CD4-positive, CD25-positive, alpha-beta regulatory T cell (primary cell): Measurements from ENCODE around the gene DSTN. TPM values are rescaled to one million over a fixed set of nuclear protein-coding genes. Genes with fewer than 3 reads are reported as not detected.

ENCODE experiments used
- ATAC-seq, 2 donors: fragments of 150-1000 bp; cut with Tn5 transposase; one replicate each; pipeline ENCODE4 v1.10.0; 2021; ENCODE audit warnings: low read depth in 2 of 2, moderate number of reproducible peaks in 2 of 2, moderate library complexity in 1 of 2
- DNase-seq, 3 donors: peaks; one replicate each; pipeline versions ENCODE4 v3.0.0 to v3.0.0-alpha.2; 2012 to 2022; ENCODE audit warnings: mixed read lengths in 1 of 3
- H3K27ac ChIP-seq: one replicate; pipeline ENCODE4 v1.7.0; 2013; ENCODE audit warnings: mild to moderate bottlenecking, low read length; ENCODE audit not compliant: insufficient read depth, poor library complexity, severe bottlenecking
- H3K27me3 ChIP-seq: one replicate; pipeline ENCODE4 v1.7.0; 2013; ENCODE audit warnings: low read length; ENCODE audit not compliant: control insufficient read depth, insufficient read depth
- H3K36me3 ChIP-seq: one replicate; pipeline ENCODE4 v1.7.0; 2013; ENCODE audit warnings: mild to moderate bottlenecking, low read length, moderate library complexity; ENCODE audit not compliant: control insufficient read depth, insufficient read depth
- H3K4me1 ChIP-seq: 2 replicates; pipeline ENCODE4 v1.7.0; 2013; ENCODE audit warnings: mild to moderate bottlenecking, low read length; ENCODE audit not compliant: insufficient read depth, control insufficient read depth, poor library complexity, severe bottlenecking
- H3K4me3 ChIP-seq: one replicate; pipeline ENCODE4 v1.7.0; 2013; ENCODE audit warnings: low read depth, mild to moderate bottlenecking, low read length, moderate library complexity
- H3K9me3 ChIP-seq, 2 experiments: 1 replicate in 1 of 2; 2 replicates in 1 of 2; pipeline ENCODE4 v1.7.0; 2013; ENCODE audit warnings: low read length in 2 of 2, mild to moderate bottlenecking in 1 of 2, moderate library complexity in 1 of 2; ENCODE audit not compliant: control insufficient read depth in 2 of 2
- H3K27ac Mint-ChIP-seq, 3 donors: one replicate each; pipeline ENCODE4 v1.8.0; 2020 to 2022; ENCODE audit warnings: mild to moderate bottlenecking in 3 of 3, mixed read lengths in 3 of 3, moderate library complexity in 2 of 3
- H3K27me3 Mint-ChIP-seq: one replicate; pipeline ENCODE4 v1.8.0; 2022; ENCODE audit warnings: mild to moderate bottlenecking, mixed read lengths
- H3K36me3 Mint-ChIP-seq: one replicate; pipeline ENCODE4 v1.8.0; 2020; ENCODE audit warnings: mixed read lengths
- H3K4me1 Mint-ChIP-seq, 4 donors: one replicate each; pipeline ENCODE4 v1.8.0; 2020 to 2022; ENCODE audit warnings: mixed read lengths in 4 of 4, mild to moderate bottlenecking in 1 of 4
- H3K4me3 Mint-ChIP-seq, 4 donors: one replicate each; pipeline ENCODE4 v1.8.0; 2020 to 2022; ENCODE audit warnings: mild to moderate bottlenecking in 4 of 4, mixed read lengths in 4 of 4, moderate library complexity in 3 of 4
- H3K9me3 Mint-ChIP-seq, 7 donors: one replicate each; pipeline ENCODE4 v1.8.0; 2020 to 2022; ENCODE audit warnings: mixed read lengths in 7 of 7, mild to moderate bottlenecking in 3 of 7, moderate library complexity in 2 of 7
- polyA plus RNA-seq, 4 donors: library from polyadenylated mRNA; unstranded; fragments of 300-500 nt; fragmentation: Illumina TruSeq; gene quantifications; one replicate each; pipeline ENCODE4 v1.2.3, GENCODE V29; 2021
- total RNA-seq: library from RNA; stranded (reverse); gene quantifications from one replicate; pipeline ENCODE4 v1.2.3, GENCODE V29; 2022

DSTN gene
- total and polyA plus RNA-seq, 5 donors from 2014 or later: 50.6 to 145 (median 106) TPM

DNA sequence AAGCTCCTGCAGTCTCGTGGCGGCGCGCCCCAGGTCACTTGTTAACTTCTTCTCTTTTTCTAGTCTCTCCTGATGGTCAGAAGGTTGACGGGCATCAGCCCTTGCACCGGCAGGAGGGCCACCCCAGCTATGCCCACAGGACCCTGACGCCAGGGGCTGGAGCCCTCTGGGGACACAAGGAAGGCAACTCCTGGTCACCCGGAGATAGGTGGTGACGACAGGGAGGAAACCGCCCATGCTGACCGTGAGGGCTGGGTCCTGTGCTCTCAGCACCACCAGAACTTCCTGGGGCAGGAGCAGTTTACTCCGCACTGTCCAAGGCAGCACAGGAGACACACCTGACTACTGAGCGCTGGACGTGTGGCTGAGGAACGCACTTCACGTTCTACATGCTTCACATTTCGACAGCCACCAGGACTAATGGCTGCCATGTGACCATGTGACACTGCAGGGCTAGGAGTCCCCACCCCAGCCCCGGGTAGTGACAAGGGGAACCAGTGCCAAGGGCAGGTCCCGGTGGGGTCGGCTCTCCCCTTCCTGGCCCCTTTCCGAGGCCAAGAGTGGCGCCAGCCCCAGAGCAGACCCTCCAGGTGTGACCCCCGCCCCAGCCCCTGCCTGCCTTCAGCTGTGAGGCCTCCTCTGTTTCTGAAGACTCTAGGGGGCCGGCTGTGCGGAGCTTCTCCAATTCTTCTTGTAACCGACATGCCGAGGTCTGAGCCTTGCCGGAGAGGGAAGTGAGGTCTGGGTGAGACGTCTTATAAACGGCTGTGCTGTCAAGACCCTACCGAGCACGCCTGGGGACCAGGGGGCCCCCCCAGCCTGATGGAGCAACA, 45.2 kb downstream of the DSTN start:
- Histone ChIP-seq H3K9me3 (no peaks in the 10 kb centered on the region), H3K36me3 (peaks cover 3% of the 10 kb centered on the region), H3K4me1 (peaks cover 29% of the 10 kb centered on the region), H3K27ac (no peak overlapping the region), H3K27me3 (no peaks in the 10 kb centered on the region), H3K4me3 (no peak overlapping the region)
- H3K4me3 Mint-ChIP-seq: no peak overlapping the region
- DNase-seq (no peak), ATAC-seq (no peak)
- no peaks in the 10 kb centered on the region for H3K9me3 Mint-ChIP-seq
- peaks cover 3% of the 10 kb centered on the region for H3K36me3 Mint-ChIP-seq
- peak overlapping the region in 1 of 3 donors; percentile 59 for H3K27ac Mint-ChIP-seq
- H3K27me3 Mint-ChIP-seq: no peaks in the 10 kb centered on the region
- peaks cover 4 to 27% (median 11%) of the 10 kb centered on the region in 4 donors for H3K4me1 Mint-ChIP-seq

GRCh38 chr20:17615645-17616479, 46.0 kb downstream of the DSTN start:
- no peaks in the 10 kb centered on the region for H3K9me3 ChIP-seq
- H3K4me3 Mint-ChIP-seq: no peak overlapping the region
- DNase-seq (no peak), ATAC-seq (no peak)
- peaks cover 4% of the 10 kb centered on the region for H3K36me3 ChIP-seq
- no peaks in the 10 kb centered on the region for H3K27me3 Mint-ChIP-seq
- H3K9me3 Mint-ChIP-seq: no peaks in the 10 kb centered on the region
- no peaks in the 10 kb centered on the region for H3K27me3 ChIP-seq
- peaks cover 3% of the 10 kb centered on the region for H3K36me3 Mint-ChIP-seq
- H3K27ac Mint-ChIP-seq: no peak overlapping the region
- peaks cover 0 to 19% (median 6%) of the 10 kb centered on the region in 4 donors for H3K4me1 Mint-ChIP-seq
- peaks cover 20% of the 10 kb centered on the region for H3K4me1 ChIP-seq
- H3K4me3 ChIP-seq: no peak overlapping the region
- H3K27ac ChIP-seq: no peak overlapping the region

GRCh38 chr20:17616480-17617211, 46.8 kb downstream of the DSTN start:
- Mint-ChIP-seq H3K9me3 (no peaks in the 10 kb centered on the region), H3K4me3 (no peak overlapping the region), H3K36me3 (peaks cover 3% of the 10 kb centered on the region), H3K4me1 (peaks cover 0 to 15% (median 6%) of the 10 kb centered on the region in 4 donors), H3K27me3 (no peaks in the 10 kb centered on the region), H3K27ac (peak overlapping the region in 1 of 3 donors; percentile 15)
- ATAC-seq (no peak), DNase-seq (no peak)
- Histone ChIP-seq H3K4me3 (no peak overlapping the region), H3K9me3 (no peaks in the 10 kb centered on the region), H3K27me3 (no peaks in the 10 kb centered on the region), H3K36me3 (peaks cover 10% of the 10 kb centered on the region), H3K27ac (no peak overlapping the region), H3K4me1 (peaks cover 12% of the 10 kb centered on the region)

DNA sequence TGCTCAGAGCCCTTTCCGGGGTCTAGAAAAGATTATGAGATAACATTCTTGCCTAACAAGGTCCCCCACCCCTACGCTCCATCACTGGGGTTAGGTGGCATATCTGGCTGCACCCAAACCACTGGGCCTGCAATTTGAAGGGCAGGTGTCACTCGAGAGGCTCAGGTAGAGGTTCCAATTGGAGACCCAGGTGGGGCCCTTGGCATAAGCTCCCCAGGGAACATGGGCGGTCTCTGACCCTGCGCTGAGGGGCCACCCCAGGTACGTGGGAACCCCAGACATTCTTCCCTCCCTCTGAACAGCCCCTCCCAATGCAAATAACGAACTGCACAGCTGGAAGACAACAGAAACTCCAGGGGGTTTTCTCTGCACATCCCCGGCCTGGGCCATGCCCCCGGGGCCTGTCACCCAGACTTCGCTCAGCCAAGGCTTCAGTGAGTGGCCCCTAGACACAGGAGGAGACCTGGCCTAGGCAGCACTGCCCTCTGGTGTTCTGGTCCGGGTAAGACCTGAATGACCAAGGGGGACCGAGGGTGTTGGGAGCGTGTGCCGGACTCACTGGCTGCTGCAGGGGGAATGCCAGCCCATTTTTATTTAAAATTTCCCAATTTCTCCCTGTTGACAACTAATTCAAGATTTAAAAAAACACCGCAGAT, 47.5 kb downstream of the DSTN start:
- ATAC-seq: peak; percentile 40 to 58
- peak; percentile 29 to 39 (median 34) for DNase-seq
- no peaks in the 10 kb centered on the region for H3K9me3 Mint-ChIP-seq
- H3K4me1 Mint-ChIP-seq: peaks cover 0 to 9% (median 4%) of the 10 kb centered on the region in 4 donors
- peaks cover 10% of the 10 kb centered on the region for H3K36me3 ChIP-seq
- H3K27me3 Mint-ChIP-seq: no peaks in the 10 kb centered on the region
- peak overlapping the region in 1 of 3 donors; percentile 38 for H3K27ac Mint-ChIP-seq
- H3K9me3 ChIP-seq: no peaks in the 10 kb centered on the region
- H3K27ac ChIP-seq: no peak overlapping the region
- H3K27me3 ChIP-seq: no peaks in the 10 kb centered on the region
- H3K4me3 ChIP-seq: no peak overlapping the region
- peaks cover 5% of the 10 kb centered on the region for H3K4me1 ChIP-seq
- no peak overlapping the region for H3K4me3 Mint-ChIP-seq
- H3K36me3 Mint-ChIP-seq: peaks cover 3% of the 10 kb centered on the region

GRCh38 chr20:17617868-17618672, 48.2 kb downstream of the DSTN start:
- peak overlapping the region in 1 of 3 donors; percentile 38 for H3K27ac Mint-ChIP-seq

DNA sequence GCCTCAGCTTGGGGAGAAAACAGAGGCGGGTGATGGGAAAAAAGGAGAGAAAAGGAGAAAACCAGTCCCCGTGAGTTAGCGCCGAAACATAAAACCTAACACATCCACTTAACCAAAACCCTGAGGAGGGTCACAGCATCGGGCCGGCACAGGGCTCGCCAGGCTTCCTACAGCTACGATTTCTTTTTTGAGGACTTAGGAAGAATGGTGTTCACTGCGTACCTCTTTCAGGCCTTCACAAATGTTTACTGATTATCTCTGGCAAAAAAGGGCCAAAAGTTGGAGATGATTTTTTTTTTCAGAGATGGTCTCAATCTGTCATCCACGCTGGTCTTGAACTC, 48.8 kb downstream of the DSTN start:
- Histone ChIP-seq H3K9me3 (no peaks in the 10 kb centered on the region), H3K4me1 (no peaks in the 10 kb centered on the region), H3K27me3 (no peaks in the 10 kb centered on the region), H3K4me3 (no peak overlapping the region), H3K27ac (no peak overlapping the region), H3K36me3 (peaks cover 10% of the 10 kb centered on the region)
- H3K9me3 Mint-ChIP-seq: no peaks in the 10 kb centered on the region
- no peak overlapping the region for H3K4me3 Mint-ChIP-seq
- peaks cover 0 to 2% (median 0%) of the 10 kb centered on the region in 4 donors for H3K4me1 Mint-ChIP-seq
- ATAC-seq: no peak
- H3K36me3 Mint-ChIP-seq: peaks cover 3% of the 10 kb centered on the region
- H3K27ac Mint-ChIP-seq: no peak overlapping the region
- H3K27me3 Mint-ChIP-seq: no peaks in the 10 kb centered on the region
- no peak for DNase-seq

More at GRCh38 chr20:17617868-17618672, 48.2 kb downstream of the DSTN start:
- Histone ChIP-seq H3K36me3 (peaks cover 10% of the 10 kb centered on the region), H3K4me1 (no peaks in the 10 kb centered on the region), H3K9me3 (no peaks in the 10 kb centered on the region), H3K4me3 (no peak overlapping the region), H3K27me3 (no peaks in the 10 kb centered on the region), H3K27ac (no peak overlapping the region)
- H3K4me3 Mint-ChIP-seq: no peak overlapping the region
- no peaks in the 10 kb centered on the region for H3K27me3 Mint-ChIP-seq
- peaks cover 3% of the 10 kb centered on the region for H3K36me3 Mint-ChIP-seq
- ATAC-seq: no peak
- DNase-seq: no peak
- no peaks in the 10 kb centered on the region for H3K9me3 Mint-ChIP-seq
- H3K4me1 Mint-ChIP-seq: peaks cover 0 to 2% (median 0%) of the 10 kb centered on the region in 4 donors
